Medulla oblongata (tissue), 1 donor: ENCODE measurements around the gene CELA3B.
"Not testable (repeated sequence)": the region's sequence is repeated elsewhere in the genome, so short reads cannot be mapped to it uniquely, and the experiment has no call there.

Experiments
- DNase-seq: peaks from one replicate; pipeline ENCODE4 v3.0.0-alpha.2; 2015; ENCODE audit errors: extremely low spot score

Gene CELA3B

GRCh38 chr1:21975296-21975695, 1.5 kb upstream of the CELA3B start:
- DNase-seq, result not testable (repeated sequence)

- not testable (repeated sequence) for DNase-seq
Measured at GRCh38 chr1:21978209-21978608, 1.4 kb downstream of the CELA3B start.

GRCh38 chr1:21980515-21981220, 3.8 kb downstream of the CELA3B start:
- not testable (repeated sequence) for DNase-seq

- DNase-seq, result not testable (repeated sequence)
Measured at GRCh38 chr1:21981253-21981652, 4.4 kb downstream of the CELA3B start.

- DNase-seq, result not testable (repeated sequence)
Measured at GRCh38 chr1:21982122-21982521, 5.3 kb downstream of the CELA3B start.

- not testable (repeated sequence) for DNase-seq
Measured at GRCh38 chr1:21983539-21983938, 6.7 kb downstream of the CELA3B start.

- not testable (repeated sequence) for DNase-seq
Measured at GRCh38 chr1:21985893-21986292, 9.1 kb downstream of the CELA3B start.

- not testable (repeated sequence) for DNase-seq
Measured at GRCh38 chr1:21986386-21986785, 9.6 kb downstream of the CELA3B start.

GRCh38 chr1:21989672-21990393, 13.0 kb downstream of the CELA3B start:
- not testable (repeated sequence) for DNase-seq

- not testable (repeated sequence) for DNase-seq
Measured at GRCh38 chr1:21992186-21992585, 15.4 kb downstream of the CELA3B start.

- not testable (repeated sequence) for DNase-seq
Measured at GRCh38 chr1:21994716-21995115, 17.9 kb downstream of the CELA3B start.

- DNase-seq, result not testable (repeated sequence)
Measured at GRCh38 chr1:21996663-21996970, 19.8 kb downstream of the CELA3B start.

GRCh38 chr1:21997891-21998623, 21.2 kb downstream of the CELA3B start:
- not testable (repeated sequence) for DNase-seq

- not testable (repeated sequence) for DNase-seq
Measured at GRCh38 chr1:21998624-21999294, 21.9 kb downstream of the CELA3B start.

- DNase-seq, result not testable (repeated sequence)
Measured at GRCh38 chr1:21999645-22000044, 22.8 kb downstream of the CELA3B start.

GRCh38 chr1:22001409-22001808, 24.6 kb downstream of the CELA3B start, which contains the start of gene CELA3A:
TSS of gene CELA3A (plus strand) at chr1:22001657. CDS start at chr1:22001675, 18 bp downstream.
- DNase-seq, result no peak

GRCh38 chr1:22002461-22002860, 25.6 kb downstream of the CELA3B start:
- not testable (repeated sequence) for DNase-seq

- not testable (repeated sequence) for DNase-seq
Measured at GRCh38 chr1:22002875-22003274, 26.1 kb downstream of the CELA3B start.

GRCh38 chr1:22003959-22004358, 27.1 kb downstream of the CELA3B start:
- not testable (repeated sequence) for DNase-seq

- not testable (repeated sequence) for DNase-seq
Measured at GRCh38 chr1:22005261-22006149, 28.7 kb downstream of the CELA3B start.

- not testable (repeated sequence) for DNase-seq
Measured at GRCh38 chr1:22006736-22007135, 29.9 kb downstream of the CELA3B start.
